IMR-90 (cell line): ENCODE results near the gene HSPA13. TPM values are rescaled to one million over a fixed set of nuclear protein-coding genes. Genes with fewer than 3 reads are reported as not detected.
"Not testable (repeated sequence)": the region's sequence is repeated elsewhere in the genome, so short reads cannot be mapped to it uniquely, and the experiment has no call there.

Source experiments
- ATAC-seq: fragments of 200-7000 bp; cut with Tn5 transposase; 2 replicates; pipeline ENCODE4 v1.9.1; 2020; ENCODE audit warnings: low read depth, mild to moderate bottlenecking, moderate library complexity
- BruUV-seq: library from RNA; stranded (reverse); fragments of 400-500 nt; replicated peaks from 2 replicates; lab custom pipeline; 2021; lab: Mats Ljungman, UMichigan
- CTCF ChIA-PET: fragments of 300-600 bp; formaldehyde crosslinking; extraction: SDS; loops from one replicate; lab custom pipeline; 2021; ENCODE audit warnings: antibody characterized with exemption; lab: Yijun Ruan, JAX
- POLR2A ChIA-PET: fragments of 300-600 bp; sonication (Branson Sonifier 250); formaldehyde crosslinking; loops from one replicate; lab custom pipeline; 2022; ENCODE audit warnings: antibody characterized with exemption; ENCODE audit not compliant: unreplicated experiment; lab: Charles Lee
- DNase-seq: peaks from one replicate; pipeline ENCODE4 v3.0.0; 2013
- H2AFZ ChIP-seq: replicated peaks from 2 replicates; pipeline ENCODE3; 2013; ENCODE audit warnings: low read length, mild to moderate bottlenecking; ENCODE audit not compliant: poor library complexity
- H2AK5ac ChIP-seq: 2 replicates; pipeline ENCODE4 v1.6.1; 2013; ENCODE audit warnings: low read depth, low read length, inconsistent platforms
- H2AK9ac ChIP-seq: replicated peaks from 2 replicates; pipeline ENCODE3; 2013; ENCODE audit warnings: mild to moderate bottlenecking, low read depth, low read length, moderate library complexity; ENCODE audit not compliant: poor library complexity
- H2BK120ac ChIP-seq: 2 replicates; pipeline ENCODE4 v1.6.1; 2013; ENCODE audit warnings: low read depth, low read length, inconsistent platforms
- H2BK15ac ChIP-seq: 3 replicates; pipeline ENCODE4 v1.6.1; 2013; ENCODE audit warnings: low read depth, low read length, inconsistent platforms
- H2BK20ac ChIP-seq: 2 replicates; pipeline ENCODE4 v1.6.1; 2013; ENCODE audit warnings: low read depth, mild to moderate bottlenecking, inconsistent platforms, low read length, moderate library complexity
- H2BK5ac ChIP-seq: 2 replicates; pipeline ENCODE4 v1.6.1; 2013; ENCODE audit warnings: mild to moderate bottlenecking, low read depth, low read length, inconsistent platforms; ENCODE audit not compliant: poor library complexity, severe bottlenecking
- H3K14ac ChIP-seq: replicated peaks from 2 replicates; pipeline ENCODE4 v1.6.1; 2013; ENCODE audit warnings: low read depth, low read length, inconsistent platforms
- H3K18ac ChIP-seq: 2 replicates; pipeline ENCODE4 v1.6.1; 2013; ENCODE audit warnings: low read depth, low read length, control low read depth
- H3K23ac ChIP-seq: 2 replicates; pipeline ENCODE4 v1.6.1; 2013; ENCODE audit warnings: low read depth, low read length, inconsistent platforms
- H3K27ac ChIP-seq: 2 replicates; pipeline ENCODE4 v1.5.1; 2013; ENCODE audit warnings: mild to moderate bottlenecking, control low read depth, low read length; ENCODE audit not compliant: insufficient read depth
- H3K27me3 ChIP-seq: 2 replicates; pipeline ENCODE4 v1.6.1; 2013; ENCODE audit warnings: low read length; ENCODE audit not compliant: control insufficient read depth, insufficient read depth
- H3K36me3 ChIP-seq: 2 replicates; pipeline ENCODE4 v1.6.1; 2013; ENCODE audit warnings: low read length, mixed read lengths; ENCODE audit not compliant: control insufficient read depth, insufficient read depth
- H3K4ac ChIP-seq: 2 replicates; pipeline ENCODE4 v1.6.1; 2013; ENCODE audit warnings: low read depth, low read length, inconsistent platforms
- H3K4me1 ChIP-seq: 2 replicates; pipeline ENCODE4 v1.6.1; 2013; ENCODE audit warnings: low read length, mixed read lengths; ENCODE audit not compliant: control insufficient read depth, insufficient read depth
- H3K4me2 ChIP-seq: 2 replicates; pipeline ENCODE4 v1.6.1; 2013; ENCODE audit warnings: low read depth, mild to moderate bottlenecking, control low read depth, low read length, moderate library complexity
- H3K4me3 ChIP-seq: 2 replicates; pipeline ENCODE4 v1.5.1; 2013; ENCODE audit warnings: low read depth, mild to moderate bottlenecking, control low read depth, low read length, moderate library complexity; ENCODE audit not compliant: insufficient read depth
- H3K56ac ChIP-seq: 2 replicates; pipeline ENCODE4 v1.6.1; 2013; ENCODE audit warnings: low read length, inconsistent platforms; ENCODE audit not compliant: insufficient read depth; ENCODE audit errors: extremely low read depth
- H3K79me1 ChIP-seq, 2 experiments: 2 replicates each; pipeline ENCODE4 v1.6.1; 2013; ENCODE audit warnings: low read length in 2 of 2, inconsistent platforms in 1 of 2, low read depth in 1 of 2
- H3K9ac ChIP-seq: 2 replicates; pipeline ENCODE4 v1.6.1; 2013; ENCODE audit warnings: low read depth, low read length, control low read depth
- H3K9me1 ChIP-seq: 2 replicates; pipeline ENCODE4 v1.6.1; 2013; ENCODE audit warnings: low read length, inconsistent platforms; ENCODE audit not compliant: insufficient read depth
- H3K9me3 ChIP-seq: 2 replicates; pipeline ENCODE4 v1.6.1; 2013; ENCODE audit warnings: low read length; ENCODE audit not compliant: control insufficient read depth, insufficient read depth
- H4K20me1 ChIP-seq: 2 replicates; pipeline ENCODE4 v1.6.1; 2013; ENCODE audit warnings: low read length, inconsistent platforms; ENCODE audit not compliant: insufficient read depth
- H4K5ac ChIP-seq: 2 replicates; pipeline ENCODE4 v1.6.1; 2013; ENCODE audit warnings: mild to moderate bottlenecking, low read depth, low read length, control low read depth
- H4K8ac ChIP-seq, 2 experiments: 2 replicates each; pipeline ENCODE4 v1.6.1; 2013; ENCODE audit warnings: low read depth in 2 of 2, low read length in 2 of 2, control low read depth in 1 of 2, inconsistent platforms in 1 of 2
- H4K91ac ChIP-seq: 2 replicates; pipeline ENCODE4 v1.6.1; 2013; ENCODE audit warnings: low read depth, low read length, inconsistent platforms; ENCODE audit not compliant: insufficient read depth
- WGBS, 2 experiments: methylation state at CpG; one replicate each; pipeline versions ENCODE4 v1.1.5 to v1.1.7; 2013; ENCODE audit warnings: missing lambda C conversion rate in 2 of 2; ENCODE audit not compliant: insufficient read length in 1 of 2; ENCODE audit errors: extremely low coverage in 2 of 2; 5-methylcytosine and 5-hydroxymethylcytosine counted together
- dilution Hi-C: fragments of 300-500 bp; cut with HindIII; formaldehyde crosslinking; loops from one replicate; pipeline ENCODE4 v1.14.3; 2018; ENCODE audit warnings: low sequenced_read_pairs; ENCODE audit not compliant: unreplicated experiment
- in situ Hi-C: fragments of 300-500 bp; cut with MboI; formaldehyde crosslinking; loops from 3 replicates; pipeline ENCODE4 v1.14.3; 2019; ENCODE audit warnings: low sequenced_read_pairs, inconsistent platforms, mixed read lengths
- intact Hi-C: fragments of 100-400 bp; cut with micrococcal nuclease; formaldehyde crosslinking; loops from 2 replicates; pipeline ENCODE4 v1.10.0; 2022
- polyA plus RNA-seq, 3 experiments: library from polyadenylated mRNA; depleted of rRNA; stranded (reverse); fragments of >200 nt; gene quantifications; 2 replicates each; pipeline ENCODE4 v1.2.3, GENCODE V29; 2012; ENCODE audit warnings: low replicate concordance in 1 of 3
- total RNA-seq: library from RNA; depleted of rRNA; stranded (reverse); fragments of >200 nt; gene quantifications from 2 replicates; pipeline ENCODE4 v1.2.3, GENCODE V29; 2012

The HSPA13 gene
- total and polyA plus RNA-seq, 2 of the 4 experiments (the other 2 are of a cell fraction) = 16.3 to 43.7 TPM

DNA sequence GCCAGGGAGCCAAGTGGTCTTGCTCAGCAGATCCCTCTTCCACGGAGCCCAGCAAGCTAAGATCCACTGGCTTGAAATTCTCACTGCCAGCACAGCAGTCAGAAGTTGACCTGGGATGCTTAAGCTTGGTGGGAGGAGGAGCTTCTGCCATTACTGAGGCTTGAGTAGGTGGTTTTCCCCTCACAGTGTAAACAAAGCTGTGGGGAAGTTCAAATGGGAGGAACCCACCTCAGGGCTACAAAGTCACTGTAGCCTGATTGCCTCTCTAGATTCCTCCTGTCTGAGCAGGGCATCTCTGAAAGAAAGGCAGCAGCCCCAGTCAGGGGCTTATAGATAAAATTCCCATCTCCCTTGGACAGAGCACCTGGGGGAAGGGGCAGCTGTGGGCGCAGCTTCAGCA is 55.6 kb downstream of the HSPA13 start:
- H3K9me1 ChIP-seq, H4K91ac ChIP-seq, H3K23ac ChIP-seq, BruUV-seq, in situ Hi-C loops, H3K18ac ChIP-seq, H3K4me3 ChIP-seq, ATAC-seq, POLR2A ChIA-PET, H3K14ac ChIP-seq, H2BK5ac ChIP-seq, H2BK120ac ChIP-seq, H3K36me3 ChIP-seq, intact Hi-C loops, H4K20me1 ChIP-seq, H2AK5ac ChIP-seq, H3K56ac ChIP-seq, H3K4ac ChIP-seq, DNase-seq, H3K27me3 ChIP-seq, H4K5ac ChIP-seq, H4K8ac ChIP-seq, H3K9me3 ChIP-seq, dilution Hi-C loops, H3K9ac ChIP-seq, H2BK20ac ChIP-seq, H2BK15ac ChIP-seq, H2AFZ ChIP-seq, H3K27ac ChIP-seq, H2AK9ac ChIP-seq, CTCF ChIA-PET, H3K4me1 ChIP-seq, H3K79me1 ChIP-seq, H3K4me2 ChIP-seq: not testable (repeated sequence)
- 50% methylated on average over 1 of the region's 2 CpGs; no CpG with 5 or more reads in 1 of the 2 experiments for WGBS, 2 experiments
